Neural cell (in vitro differentiated cells): ENCODE results near the gene SRRM5.

Source experiments
- EP300 ChIP-seq: fragments of 450-650 bp; conservative IDR thresholded peaks from 2 replicates; pipeline ENCODE4 v1.6.1; 2014; ENCODE audit warnings: antibody characterized with exemption, mild to moderate bottlenecking, moderate library complexity; ENCODE audit not compliant: poor library complexity, severe bottlenecking
- EZH2 ChIP-seq: fragments of 200-600, 300-800 bp; shearing (Covaris generic), sonication (generic); IDR thresholded peaks from 2 replicates; pipeline ENCODE4 v1.6.1; 2014; ENCODE audit warnings: antibody characterized with exemption, low read length, borderline replicate concordance, mild to moderate bottlenecking; ENCODE audit not compliant: insufficient read depth, poor library complexity, severe bottlenecking
- MXI1 ChIP-seq: fragments of 450-650 bp; conservative IDR thresholded peaks from 2 replicates; pipeline ENCODE4 v1.6.1; 2014; ENCODE audit warnings: antibody characterized with exemption, mild to moderate bottlenecking; ENCODE audit not compliant: poor library complexity, severe bottlenecking
- POLR2AphosphoS5 ChIP-seq: IDR thresholded peaks from 2 replicates; pipeline ENCODE4 v1.6.1; 2012
- RAD21 ChIP-seq: fragments of 450-650 bp; conservative IDR thresholded peaks from 2 replicates; pipeline ENCODE4 v1.6.1; 2014; ENCODE audit warnings: antibody characterized with exemption, mild to moderate bottlenecking, moderate library complexity
- REST ChIP-seq: IDR thresholded peaks from 2 replicates; pipeline ENCODE4 v1.6.1; 2012; ENCODE audit warnings: borderline replicate concordance
- SMC3 ChIP-seq: fragments of 450-650 bp; conservative IDR thresholded peaks from 2 replicates; pipeline ENCODE4 v1.6.1; 2014; ENCODE audit warnings: antibody characterized with exemption, mild to moderate bottlenecking, moderate library complexity; ENCODE audit not compliant: poor library complexity
- TAF1 ChIP-seq: IDR thresholded peaks from 2 replicates; pipeline ENCODE4 v1.6.1; 2012; ENCODE audit warnings: low read depth
- TF ChIP-seq, protein P1 (sequence below): fragments of 450-650 bp; IDR thresholded peaks from 2 replicates; pipeline ENCODE4 v1.5.1; 2014; ENCODE audit warnings: antibody characterized with exemption, mild to moderate bottlenecking, moderate library complexity; ENCODE audit not compliant: poor library complexity, severe bottlenecking

- TF ChIP-seq, protein P1, sequence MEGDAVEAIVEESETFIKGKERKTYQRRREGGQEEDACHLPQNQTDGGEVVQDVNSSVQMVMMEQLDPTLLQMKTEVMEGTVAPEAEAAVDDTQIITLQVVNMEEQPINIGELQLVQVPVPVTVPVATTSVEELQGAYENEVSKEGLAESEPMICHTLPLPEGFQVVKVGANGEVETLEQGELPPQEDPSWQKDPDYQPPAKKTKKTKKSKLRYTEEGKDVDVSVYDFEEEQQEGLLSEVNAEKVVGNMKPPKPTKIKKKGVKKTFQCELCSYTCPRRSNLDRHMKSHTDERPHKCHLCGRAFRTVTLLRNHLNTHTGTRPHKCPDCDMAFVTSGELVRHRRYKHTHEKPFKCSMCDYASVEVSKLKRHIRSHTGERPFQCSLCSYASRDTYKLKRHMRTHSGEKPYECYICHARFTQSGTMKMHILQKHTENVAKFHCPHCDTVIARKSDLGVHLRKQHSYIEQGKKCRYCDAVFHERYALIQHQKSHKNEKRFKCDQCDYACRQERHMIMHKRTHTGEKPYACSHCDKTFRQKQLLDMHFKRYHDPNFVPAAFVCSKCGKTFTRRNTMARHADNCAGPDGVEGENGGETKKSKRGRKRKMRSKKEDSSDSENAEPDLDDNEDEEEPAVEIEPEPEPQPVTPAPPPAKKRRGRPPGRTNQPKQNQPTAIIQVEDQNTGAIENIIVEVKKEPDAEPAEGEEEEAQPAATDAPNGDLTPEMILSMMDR, result no peak
- TF ChIP-seq POLR2AphosphoS5 (no peak), TAF1 (no peak), EZH2 (no peak), RAD21 (no peak), EP300 (no peak), MXI1 (no peak), SMC3 (no peak), REST (no peak)
These were observed 22.6 kb downstream of the SRRM5 start for GRCh38 chr19:43634506-43634871.
